K562 (cell line): ENCODE results near the gene B4GALT5. TPM values are rescaled to one million over a fixed set of nuclear protein-coding genes. Genes with fewer than 3 reads are reported as not detected.

Source experiments
- ATAC-seq: fragments of 200-7000 bp; cut with Tn5 transposase; 3 replicates; pipeline ENCODE4 v1.9.1; 2020; ENCODE audit warnings: moderate library complexity
- BruUV-seq: library from RNA; stranded (reverse); fragments of 400-500 nt; replicated peaks from 2 replicates; lab custom pipeline; 2021; lab: Mats Ljungman, UMichigan
- CTCF ChIA-PET: fragments of 300-600 bp; formaldehyde crosslinking; extraction: SDS; loops from one replicate; lab custom pipeline; 2021; ENCODE audit warnings: low intra/inter-chr PET ratio; lab: Yijun Ruan, JAX
- POLR2A ChIA-PET: fragments of 300-600, 350-650 bp; sonication (Branson Sonifier 250); formaldehyde crosslinking; extraction: SDS; loops from one replicate; lab custom pipeline; 2021; ENCODE audit warnings: antibody characterized with exemption, inconsistent platforms; lab: Yijun Ruan, JAX
- DNase-seq, 4 experiments: peaks; one replicate each; pipeline versions ENCODE4 v3.0.0 to v3.0.0-alpha.2; 2011 to 2018; ENCODE audit warnings: low spot score in 3 of 4, mixed read lengths in 3 of 4; ENCODE audit errors: extremely low read depth in 1 of 4
- FAIRE-seq: peaks from 2 replicates; lab custom pipeline; 2011; peaks lifted over from hg19 to GRCh38; lab: Jason Lieb, UNC
- H2AFZ ChIP-seq: 2 replicates; pipeline ENCODE4 v1.6.0; 2011; ENCODE audit warnings: low read depth, low read length, control low read depth, inconsistent platforms
- H3K27ac ChIP-seq: fragments of 200-600 bp; 3 replicates; pipeline ENCODE4 v1.8.0; 2011; ENCODE audit warnings: low read depth, mild to moderate bottlenecking, control low read depth, inconsistent platforms, low read length, moderate library complexity, mixed read lengths; ENCODE audit errors: extremely low read depth
- H3K27me3 ChIP-seq, 2 experiments: fragments of 300-600 bp in 1 of 2; 2 replicates in 1 of 2; 3 replicates in 1 of 2; pipeline versions ENCODE4 v1.6.0 to v1.8.0; 2011; ENCODE audit warnings: inconsistent platforms in 2 of 2, low read length in 2 of 2, mild to moderate bottlenecking in 1 of 2, mixed read lengths in 1 of 2, moderate library complexity in 1 of 2; ENCODE audit not compliant: control insufficient read depth in 2 of 2, insufficient read depth in 2 of 2
- H3K36me3 ChIP-seq: fragments of 300-600 bp; 3 replicates; pipeline ENCODE4 v1.8.0; 2011; ENCODE audit warnings: mild to moderate bottlenecking, low read length, inconsistent platforms; ENCODE audit not compliant: control insufficient read depth, insufficient read depth
- H3K4me1 ChIP-seq, 2 experiments: fragments of 200-600 bp in 1 of 2; replicated peaks in 1 of 2; 2 replicates in 1 of 2; 3 replicates in 1 of 2; pipeline versions ENCODE4 v1.5.1 to v1.8.0; 2011; ENCODE audit warnings: inconsistent platforms in 2 of 2, low read length in 2 of 2, mild to moderate bottlenecking in 1 of 2, mixed read lengths in 1 of 2, moderate library complexity in 1 of 2; ENCODE audit not compliant: control insufficient read depth in 2 of 2, insufficient read depth in 2 of 2
- H3K4me2 ChIP-seq: 2 replicates; pipeline ENCODE4 v1.6.1; 2011; ENCODE audit warnings: low read length, control low read depth, inconsistent platforms, mixed read lengths; ENCODE audit not compliant: insufficient read depth
- H3K4me3 ChIP-seq: fragments of 200-600 bp; sonication (generic), shearing (Covaris generic); 2 replicates; pipeline ENCODE4 v1.5.1; 2016; ENCODE audit warnings: control low read depth, inconsistent platforms
- H3K79me2 ChIP-seq: fragments of 200-600 bp; 3 replicates; pipeline ENCODE4 v1.8.0; 2011; ENCODE audit warnings: low read length, inconsistent platforms; ENCODE audit not compliant: control insufficient read depth, insufficient read depth
- H3K9ac ChIP-seq, 2 experiments: 2 replicates each; pipeline versions ENCODE4 v1.6.0 to v1.6.1; 2011; ENCODE audit warnings: low read depth in 2 of 2, low read length in 2 of 2, control low read depth in 1 of 2, inconsistent platforms in 1 of 2, mild to moderate bottlenecking in 1 of 2, mixed read lengths in 1 of 2; ENCODE audit not compliant: insufficient read depth in 1 of 2
- H3K9me1 ChIP-seq: one replicate; pipeline ENCODE4 v1.6.0; 2011; ENCODE audit warnings: inconsistent platforms, mild to moderate bottlenecking, low read length, moderate library complexity; ENCODE audit not compliant: control insufficient read depth, insufficient read depth
- H3K9me3 ChIP-seq: replicated peaks from 2 replicates; pipeline ENCODE4 v1.5.1; 2011; ENCODE audit warnings: low read depth, low read length, inconsistent platforms; ENCODE audit not compliant: control insufficient read depth, insufficient read depth
- H4K20me1 ChIP-seq: replicated peaks from 2 replicates; pipeline ENCODE4 v1.6.1; 2011; ENCODE audit warnings: low read length, inconsistent platforms, mixed read lengths; ENCODE audit not compliant: control insufficient read depth, insufficient read depth
- FOXA1 ChIP-seq: fragments of 450-650 bp; IDR thresholded peaks from 2 replicates; pipeline ENCODE4 v1.6.1; 2016; ENCODE audit warnings: mild to moderate bottlenecking, borderline replicate concordance
- GATA2 ChIP-seq: sonication (generic); formaldehyde crosslinking; IDR thresholded peaks from 2 replicates; pipeline ENCODE4 v1.4.0; 2020; ENCODE audit warnings: mild to moderate bottlenecking, missing genetic modification reagents
- NUFIP1 ChIP-seq: fragments of 450-650 bp; IDR thresholded peaks from 2 replicates; pipeline ENCODE4 v1.6.1; 2018; ENCODE audit not compliant: partially characterized antibody
- SMAD1 ChIP-seq: fragments of 150-350 bp; IDR thresholded peaks from 2 replicates; pipeline ENCODE4 v1.6.1; 2014; ENCODE audit warnings: low read length, low read depth; ENCODE audit not compliant: partially characterized antibody
- ZNF436 ChIP-seq: fragments of 250-450, 450-650 bp; sonication (Bioruptor Pico); formaldehyde crosslinking; IDR thresholded peaks from 2 replicates; pipeline ENCODE4 v1.7.0; 2020; ENCODE audit warnings: mild to moderate bottlenecking
- ZNF696 ChIP-seq: fragments of 250-450 bp; sonication (Bioruptor Pico); conservative IDR thresholded peaks from 2 replicates; pipeline ENCODE4 v1.4.0; 2020; ENCODE audit warnings: mild to moderate bottlenecking, moderate library complexity
- whole genome bisulfite sequencing: fragments of 100-300 bp; shearing (Covaris generic); methylation state at CpG from one replicate; pipeline ENCODE4 v1.1.6; 2016; ENCODE audit warnings: low coverage, mixed read lengths; ENCODE audit not compliant: insufficient coverage; ENCODE audit errors: missing lambda C conversion rate; 5-methylcytosine and 5-hydroxymethylcytosine counted together
- in situ Hi-C: fragments of 300-500 bp; cut with MboI; formaldehyde crosslinking; loops from 4 replicates; pipeline ENCODE4 v1.15.0; 2018; ENCODE audit warnings: inconsistent platforms, mixed read lengths
- intact Hi-C: fragments of 100-400 bp; cut with micrococcal nuclease; formaldehyde crosslinking; loops from 2 replicates; pipeline ENCODE4 v1.14.2; 2022
- polyA plus RNA-seq, 8 experiments: library from polyadenylated mRNA; depleted of rRNA in 4 of 8; stranded (reverse) in 5 of 8; unstranded in 3 of 8; fragments of >200 nt; fragmentation: Nextera tagmentation in 2 of 8; fragmentation: Illumina TruSeq in 1 of 8; extraction: Ambion mirVana in 2 of 8; extraction: Trizol in 1 of 8; gene quantifications; 2 replicates each; pipeline versions ENCODE4 v1.2.1 to v1.2.3, GENCODE V29; 2011 to 2014; ENCODE audit warnings: inconsistent platforms in 1 of 8, missing spikeins in 1 of 8
- total RNA-seq, 7 experiments: library from RNA; depleted of rRNA in 6 of 7; stranded (reverse); fragments of >200 nt in 6 of 7; fragmentation: Illumina TruSeq in 2 of 7; extraction: Trizol in 2 of 7; gene quantifications; 2 replicates each; pipeline versions ENCODE4 v1.2.1 to v1.2.3, GENCODE V29; 2011 to 2021; ENCODE audit warnings: low replicate concordance in 1 of 7
- TF ChIP-seq, protein P1 (sequence below): fragments of 250-450 bp; sonication (Bioruptor Pico); IDR thresholded peaks from 2 replicates; pipeline ENCODE4 v1.5.0; 2021; ENCODE audit warnings: mild to moderate bottlenecking, moderate library complexity

B4GALT5 gene
- total and polyA plus RNA-seq, 9 of the 15 experiments (the other 6 are each of a cell fraction or from before 2014, with no cell fraction given), result 8.5 to 32.6 (median 23.4) TPM

DNA sequence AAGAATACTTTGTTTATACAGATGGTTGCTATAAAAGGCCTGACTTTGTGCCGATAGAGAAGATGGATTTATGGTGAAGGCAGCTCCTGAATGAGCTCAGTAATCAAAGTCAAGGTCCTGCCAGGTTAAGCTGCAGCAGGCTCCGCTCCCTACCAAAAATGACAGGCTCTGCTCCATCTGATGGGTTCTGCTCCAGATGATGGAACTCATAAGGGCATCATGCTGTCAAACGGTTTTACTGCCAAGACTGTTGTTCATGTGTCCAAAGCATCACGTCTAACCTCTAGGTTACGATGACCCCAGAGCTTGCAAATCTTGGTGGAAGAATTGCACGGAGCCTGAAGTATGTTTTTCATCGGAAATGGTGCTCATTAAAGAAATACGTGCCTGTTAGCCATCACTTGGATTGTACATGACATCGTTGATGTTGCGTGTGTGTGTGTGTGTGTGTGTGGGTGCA, 126.5 kb downstream of the B4GALT5 start:
- Histone ChIP-seq H3K36me3 (no peaks in the 10 kb centered on the region), H3K4me1 (peaks cover 3 to 8% of the 10 kb centered on the region in 2 experiments; a peak in 4 of 5 replicates), H3K79me2 (no peaks in the 10 kb centered on the region), H3K9me3 (peaks cover 7% of the 10 kb centered on the region; the same call in 1 of the 2 replicates), H3K27me3 (peaks cover 30 to 50% of the 10 kb centered on the region in 2 experiments), H2AFZ (no peak overlapping the region), H3K4me2 (no peak overlapping the region), H4K20me1 (peaks cover 12% of the 10 kb centered on the region; the same call in 1 of the 2 replicates), H3K4me3 (no peak overlapping the region), H3K9ac (no peak overlapping the region), H3K9me1 (no peaks in the 10 kb centered on the region), H3K27ac (no peak overlapping the region)
- ChIA-PET CTCF (no interaction called here), POLR2A (interaction anchor here (0.6 kb wide), 1 partner anchor 349 kb away, joined by 3 read pairs; no protein-coding TSS in a partner anchor)
- FAIRE-seq, result no peak
- in situ Hi-C loops (no loop called here), intact Hi-C loops (no loop called here)
- ATAC-seq, result no peak
- no peak for TF ChIP-seq GATA2 (CRISPR knock-in tag)
- TF ChIP-seq ZNF436, result no peak
- TF ChIP-seq FOXA1, result no peak
- TF ChIP-seq ZNF696 (CRISPR knock-in tag), result no peak
- TF ChIP-seq, protein P1, sequence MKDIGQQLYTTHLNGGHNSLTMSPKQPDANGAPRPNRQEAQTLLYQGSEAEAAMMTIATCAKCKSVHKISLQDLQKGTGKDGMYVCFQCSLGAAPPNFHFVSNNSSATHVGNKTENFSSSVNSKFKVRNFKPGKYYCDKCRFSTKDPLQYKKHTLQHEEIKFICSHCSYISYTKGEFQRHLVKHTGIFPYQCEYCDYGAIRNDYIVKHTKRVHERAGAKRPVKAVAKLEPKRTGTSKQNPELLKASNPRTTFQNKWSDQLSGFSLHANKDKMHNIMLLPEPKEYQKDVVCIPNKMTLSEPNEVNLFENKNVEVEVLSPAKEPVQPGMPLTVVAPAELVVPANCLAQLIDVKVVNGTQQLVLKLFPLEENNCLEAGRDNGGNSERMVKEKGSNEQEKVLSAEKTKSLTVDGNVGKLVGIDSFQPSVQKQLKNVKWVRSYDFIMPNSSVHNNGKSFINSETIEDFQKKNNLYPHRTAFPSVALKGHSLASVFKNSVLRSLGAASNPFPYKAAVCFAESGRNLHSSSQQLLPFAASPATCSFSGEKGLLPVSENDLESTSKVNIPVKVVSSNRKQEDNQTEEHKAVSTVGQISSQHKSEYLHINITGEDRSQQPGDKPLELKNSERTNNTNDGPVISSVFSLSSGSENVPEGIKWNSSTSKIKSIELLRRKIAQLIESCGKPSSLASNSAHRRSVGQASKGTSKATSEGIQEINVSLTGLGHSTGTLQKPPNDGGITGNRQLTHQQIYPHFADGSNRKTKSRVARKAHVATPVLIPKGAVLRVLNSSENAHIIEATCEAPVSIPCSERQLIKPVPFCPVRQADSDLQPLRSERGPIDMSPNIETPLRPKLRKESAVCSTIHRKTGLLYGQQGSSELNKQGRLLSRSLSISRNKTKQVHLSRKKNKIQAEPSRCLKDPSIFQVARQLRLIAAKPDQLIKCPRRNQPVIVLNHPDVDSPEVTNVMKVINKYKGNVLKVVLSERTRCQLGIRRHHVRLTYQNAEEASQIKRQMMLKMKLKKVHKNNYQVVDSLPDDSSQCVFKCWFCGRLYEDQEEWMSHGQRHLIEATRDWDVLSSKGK (CRISPR knock-in tag), result no peak
- no peak for TF ChIP-seq SMAD1
- TF ChIP-seq NUFIP1, result no peak
- no TSS peak for BruUV-seq
- whole genome bisulfite sequencing, result 3% methylated on average over 10 of the region's 10 CpGs
- no peak for DNase-seq
